Brain microvascular endothelial cell (primary cell): ENCODE data around the gene TMED6.
A peak's percentile ranks its signal among the peaks of the same experiment; 100 is the strongest.

ENCODE experiments used
- DNase-seq: peaks from one replicate; pipeline ENCODE4 v3.0.0-alpha.2; 2020
- H3K27ac ChIP-seq: fragments of 250-450 bp; sonication (Bioruptor Pico); 2 replicates; pipeline ENCODE4 v1.5.1; 2020; ENCODE audit warnings: mild to moderate bottlenecking, moderate library complexity
- H3K27me3 ChIP-seq: fragments of 250-450 bp; sonication (Bioruptor Pico); replicated peaks from 2 replicates; pipeline ENCODE4 v1.5.1; 2020; ENCODE audit warnings: mild to moderate bottlenecking
- H3K36me3 ChIP-seq: fragments of 250-450 bp; sonication (Bioruptor Pico); replicated peaks from 2 replicates; pipeline ENCODE4 v1.5.1; 2020; ENCODE audit warnings: mild to moderate bottlenecking
- H3K4me3 ChIP-seq: 2 replicates; pipeline ENCODE4 v1.5.1; 2011; ENCODE audit warnings: low read depth, mild to moderate bottlenecking, control low read depth, low read length, moderate library complexity
- in situ Hi-C: cut with HindIII; loops from 2 replicates; pipeline ENCODE4 v1.10.0; 2017; ENCODE audit warnings: low sequenced_read_pairs, low pct_ligation_motif_present
- TF ChIP-seq, protein P1 (sequence below): IDR thresholded peaks from 2 replicates; pipeline ENCODE4 v1.5.1; 2011; ENCODE audit warnings: low read depth, mild to moderate bottlenecking, moderate library complexity, low read length, control low read depth, inconsistent platforms; ENCODE audit errors: missing control alignments

Gene TMED6

DNA sequence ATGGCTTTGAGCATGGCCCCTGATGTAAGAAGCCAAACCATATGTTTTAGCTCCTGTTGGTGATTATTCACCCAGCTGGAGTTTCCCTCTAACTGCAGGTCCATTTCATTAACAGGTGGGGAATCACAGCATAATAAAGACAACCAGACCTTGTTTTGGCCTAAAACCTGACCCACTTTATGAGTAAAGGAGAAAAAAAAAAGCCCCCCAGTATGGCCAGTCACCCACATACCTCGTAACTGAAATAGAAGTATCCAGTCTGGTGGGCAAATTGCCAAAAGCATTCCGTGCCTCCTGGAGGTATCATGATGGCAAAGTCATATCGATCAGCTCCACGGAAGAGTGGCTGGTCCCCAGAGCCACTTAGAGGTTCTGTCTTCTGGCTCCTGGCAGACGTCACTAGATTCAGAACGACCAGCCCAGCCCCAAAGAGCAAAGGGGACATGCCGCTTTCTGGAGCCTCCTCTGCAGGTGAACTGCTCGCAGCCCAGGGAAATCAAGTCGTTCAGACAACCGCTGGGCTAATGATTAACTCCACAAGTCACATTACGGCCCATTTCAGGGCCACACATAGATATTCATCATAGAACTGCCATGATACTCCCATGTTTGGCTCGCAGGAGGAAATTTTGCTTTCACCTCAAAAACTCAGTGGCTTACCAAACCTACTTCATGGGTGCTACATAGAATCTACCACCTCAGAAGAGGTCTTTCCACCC lies at the start of gene TMED6:
TSS of gene TMED6 (minus strand) at position 478 of the 719 bp plus-strand sequence. CDS start at position 445, 33 bp downstream.
- Histone ChIP-seq H3K27me3 (no peaks in the 10 kb centered on the region), H3K27ac (no peak within 1 kb of the TSS), H3K36me3 (peaks cover 6% of the 10 kb centered on the region), H3K4me3 (no peak within 1 kb of the TSS)
- in situ Hi-C loops = no loop called here
- DNase-seq = no peak
- TF ChIP-seq, protein P1, sequence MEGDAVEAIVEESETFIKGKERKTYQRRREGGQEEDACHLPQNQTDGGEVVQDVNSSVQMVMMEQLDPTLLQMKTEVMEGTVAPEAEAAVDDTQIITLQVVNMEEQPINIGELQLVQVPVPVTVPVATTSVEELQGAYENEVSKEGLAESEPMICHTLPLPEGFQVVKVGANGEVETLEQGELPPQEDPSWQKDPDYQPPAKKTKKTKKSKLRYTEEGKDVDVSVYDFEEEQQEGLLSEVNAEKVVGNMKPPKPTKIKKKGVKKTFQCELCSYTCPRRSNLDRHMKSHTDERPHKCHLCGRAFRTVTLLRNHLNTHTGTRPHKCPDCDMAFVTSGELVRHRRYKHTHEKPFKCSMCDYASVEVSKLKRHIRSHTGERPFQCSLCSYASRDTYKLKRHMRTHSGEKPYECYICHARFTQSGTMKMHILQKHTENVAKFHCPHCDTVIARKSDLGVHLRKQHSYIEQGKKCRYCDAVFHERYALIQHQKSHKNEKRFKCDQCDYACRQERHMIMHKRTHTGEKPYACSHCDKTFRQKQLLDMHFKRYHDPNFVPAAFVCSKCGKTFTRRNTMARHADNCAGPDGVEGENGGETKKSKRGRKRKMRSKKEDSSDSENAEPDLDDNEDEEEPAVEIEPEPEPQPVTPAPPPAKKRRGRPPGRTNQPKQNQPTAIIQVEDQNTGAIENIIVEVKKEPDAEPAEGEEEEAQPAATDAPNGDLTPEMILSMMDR = no peak

DNA sequence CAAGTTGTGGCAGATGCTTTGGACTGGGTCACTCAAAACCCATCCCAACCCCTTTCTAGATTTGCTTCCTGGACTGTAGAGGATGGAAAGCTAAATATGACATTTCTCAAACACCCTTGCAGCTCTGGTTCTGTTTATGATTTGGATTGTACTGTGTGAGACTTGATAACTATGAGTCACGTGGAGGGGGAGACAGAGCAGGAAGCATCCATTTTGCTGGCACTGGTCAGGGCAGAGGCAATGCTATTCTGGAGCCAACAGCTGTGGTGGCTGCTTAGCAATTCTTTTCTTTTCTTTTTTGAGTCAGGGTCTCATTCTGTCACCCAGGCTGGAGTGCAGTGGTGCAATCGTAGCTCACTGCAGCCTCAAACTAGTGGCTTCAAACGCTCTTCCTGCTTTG lies 47.8 kb upstream of the TMED6 start:
- DNase-seq = no peak
- in situ Hi-C loops = no loop called here
- Histone ChIP-seq H3K36me3 (no peaks in the 10 kb centered on the region), H3K27ac (no peak overlapping the region), H3K27me3 (no peaks in the 10 kb centered on the region), H3K4me3 (no peak overlapping the region)
- TF ChIP-seq, protein P1 = no peak

DNA sequence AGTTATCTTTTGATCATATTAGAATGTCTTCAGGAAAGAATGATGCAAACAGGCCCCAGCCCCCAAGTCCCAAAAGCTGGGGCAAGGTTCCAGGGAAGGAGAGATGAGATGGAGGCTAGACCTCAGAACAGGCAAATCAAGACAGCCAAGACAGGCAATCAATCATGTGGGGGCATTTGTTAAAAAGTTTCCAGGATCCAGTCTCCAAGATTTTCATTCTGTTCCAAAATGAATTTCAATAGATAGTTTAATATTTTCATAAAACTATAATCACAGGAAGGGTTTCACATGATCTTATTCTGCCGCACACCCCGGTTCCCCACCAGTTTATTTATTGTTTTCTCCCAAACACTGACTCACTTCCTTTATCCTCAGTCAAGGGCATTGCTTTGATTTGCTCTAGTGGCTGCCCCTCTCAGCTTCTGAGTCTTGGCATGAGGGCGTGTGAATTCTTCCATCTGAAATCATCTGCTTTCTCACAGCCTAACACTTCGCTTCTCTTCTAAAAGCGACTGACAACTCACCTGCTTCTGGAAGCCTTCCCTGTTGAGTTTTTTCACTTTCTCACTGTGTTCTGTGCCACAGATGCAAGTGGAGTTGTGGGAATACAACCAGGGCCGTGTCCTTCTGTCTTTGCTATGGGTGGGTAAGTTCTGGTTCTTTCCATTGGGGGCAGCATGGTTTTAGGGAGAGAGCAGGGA lies 46.4 kb upstream of the TMED6 start:
- Histone ChIP-seq H3K27ac (no peak overlapping the region), H3K36me3 (no peaks in the 10 kb centered on the region), H3K4me3 (no peak overlapping the region), H3K27me3 (no peaks in the 10 kb centered on the region)
- in situ Hi-C loops = no loop called here
- TF ChIP-seq, protein P1 = peak; percentile 83
- peak; percentile 74 for DNase-seq

DNA sequence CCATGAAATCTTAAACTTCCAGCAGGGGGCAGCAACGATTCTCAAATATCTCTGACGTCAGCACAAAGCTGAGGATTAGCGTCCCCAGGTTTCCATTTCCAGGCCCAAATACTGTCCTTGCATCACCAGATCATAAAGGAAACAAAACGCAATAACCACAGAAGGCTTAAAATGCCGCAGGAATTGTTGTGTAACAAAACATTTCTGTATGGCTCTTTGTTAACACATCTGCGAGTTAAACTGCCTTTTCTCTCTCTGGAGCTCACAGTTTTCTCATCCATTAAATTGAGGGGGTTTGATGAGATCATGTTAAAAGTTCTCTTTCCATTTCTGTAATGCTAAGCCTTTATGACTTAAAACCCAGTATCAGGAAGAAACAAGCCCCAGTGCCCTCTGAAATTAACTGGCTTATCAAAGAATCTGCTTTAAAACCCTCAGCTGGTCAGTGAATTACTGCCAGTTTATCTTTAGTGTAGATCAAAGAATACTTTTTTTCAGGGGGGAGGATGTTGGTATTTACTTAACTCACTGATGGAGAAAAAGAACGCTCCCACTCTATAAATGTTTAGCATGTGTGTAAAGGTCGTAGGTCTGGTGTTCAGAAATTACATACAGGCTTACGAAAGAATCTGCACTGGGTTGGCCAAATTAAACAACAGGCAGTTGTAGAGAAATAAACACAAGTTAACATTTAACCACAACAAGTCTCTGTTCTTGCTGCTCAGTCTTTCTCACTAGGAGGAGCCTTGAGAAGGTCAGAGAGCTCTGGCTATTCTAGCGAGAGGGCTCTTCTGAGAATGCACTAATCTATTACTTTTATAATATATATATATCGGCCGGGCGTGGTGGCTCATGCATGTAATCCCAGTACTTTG lies 44.8 kb upstream of the TMED6 start:
- TF ChIP-seq, protein P1 = peak; percentile 65
- H3K4me3 ChIP-seq = no peak overlapping the region
- H3K36me3 ChIP-seq = no peaks in the 10 kb centered on the region
- H3K27ac ChIP-seq = peak overlapping the region; percentile 90
- H3K27me3 ChIP-seq = no peaks in the 10 kb centered on the region
- DNase-seq = peak; percentile 89
- in situ Hi-C loops = no loop called here

DNA sequence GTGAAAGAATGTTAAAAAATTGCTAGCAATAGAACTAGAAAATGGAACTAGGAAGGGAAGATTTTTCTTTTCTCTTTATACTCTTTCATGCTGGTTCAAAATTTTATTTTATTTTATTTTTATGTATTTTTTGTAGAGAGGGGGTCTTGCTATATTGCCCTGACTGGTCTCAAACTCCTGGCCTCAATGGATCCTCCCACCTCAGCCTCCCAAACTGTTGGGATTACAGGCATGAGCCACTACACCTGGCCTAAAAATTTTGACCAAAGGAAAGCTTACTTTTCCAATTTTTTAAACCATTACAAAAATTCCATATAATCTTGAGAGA lies 44.2 kb upstream of the TMED6 start:
- in situ Hi-C loops = no loop called here
- no peak for DNase-seq
- H3K27me3 ChIP-seq = no peaks in the 10 kb centered on the region
- no peak overlapping the region for H3K4me3 ChIP-seq
- no peak overlapping the region for H3K27ac ChIP-seq
- TF ChIP-seq, protein P1 = no peak
- H3K36me3 ChIP-seq = no peaks in the 10 kb centered on the region
